Measurements from ENCODE around the gene MAG.
A peak's percentile ranks its signal among the peaks of the same experiment; 100 is the strongest.

Gene MAG

GRCh38 chr19:35267353-35267817 is 24.6 kb upstream of the MAG start:
- peak overlapping the region; percentile 76 for H2AFZ ChIP-seq (ENCODE audit: low read length)
- peaks cover 26% of the 10 kb centered on the region for H4K20me1 ChIP-seq (ENCODE audit: insufficient read depth, low read length, poor library complexity, severe bottlenecking)
- H3K4me3 ChIP-seq (ENCODE audit: low read length, poor library complexity, severe bottlenecking): peak overlapping the region; percentile 100
- peaks cover 20% of the 10 kb centered on the region; the same call in 1 of the 2 replicates for H3K36me3 ChIP-seq (ENCODE audit: insufficient read depth, low read length)
- no peaks in the 10 kb centered on the region for H3K9me2 ChIP-seq (replicated peaks; ENCODE audit: low read depth, low read length)
- peak overlapping the region; percentile 96 for H3K9ac ChIP-seq (ENCODE audit: low read depth, low read length, poor library complexity, severe bottlenecking)
- H3K79me2 ChIP-seq (ENCODE audit: insufficient read depth, low read length): peaks cover 44% of the 10 kb centered on the region
- H3K9me3 ChIP-seq (ENCODE audit: insufficient read depth, low read depth, low read length): no peaks in the 10 kb centered on the region
- TF ChIP-seq, protein P1, sequence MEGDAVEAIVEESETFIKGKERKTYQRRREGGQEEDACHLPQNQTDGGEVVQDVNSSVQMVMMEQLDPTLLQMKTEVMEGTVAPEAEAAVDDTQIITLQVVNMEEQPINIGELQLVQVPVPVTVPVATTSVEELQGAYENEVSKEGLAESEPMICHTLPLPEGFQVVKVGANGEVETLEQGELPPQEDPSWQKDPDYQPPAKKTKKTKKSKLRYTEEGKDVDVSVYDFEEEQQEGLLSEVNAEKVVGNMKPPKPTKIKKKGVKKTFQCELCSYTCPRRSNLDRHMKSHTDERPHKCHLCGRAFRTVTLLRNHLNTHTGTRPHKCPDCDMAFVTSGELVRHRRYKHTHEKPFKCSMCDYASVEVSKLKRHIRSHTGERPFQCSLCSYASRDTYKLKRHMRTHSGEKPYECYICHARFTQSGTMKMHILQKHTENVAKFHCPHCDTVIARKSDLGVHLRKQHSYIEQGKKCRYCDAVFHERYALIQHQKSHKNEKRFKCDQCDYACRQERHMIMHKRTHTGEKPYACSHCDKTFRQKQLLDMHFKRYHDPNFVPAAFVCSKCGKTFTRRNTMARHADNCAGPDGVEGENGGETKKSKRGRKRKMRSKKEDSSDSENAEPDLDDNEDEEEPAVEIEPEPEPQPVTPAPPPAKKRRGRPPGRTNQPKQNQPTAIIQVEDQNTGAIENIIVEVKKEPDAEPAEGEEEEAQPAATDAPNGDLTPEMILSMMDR (conservative IDR thresholded peaks at IDR 0.05; ENCODE audit: low read length): no peak
- TF ChIP-seq EZH2phosphoT487 (IDR thresholded peaks at IDR 0.05; ENCODE audit: borderline replicate concordance): no peak
- H3K4me2 ChIP-seq (ENCODE audit: low read depth, low read length, poor library complexity, severe bottlenecking): peak overlapping the region; percentile 91
- H3K27me3 ChIP-seq (ENCODE audit: insufficient read depth, low read length, poor library complexity, severe bottlenecking): no peaks in the 10 kb centered on the region
- no peaks in the 10 kb centered on the region for H3F3A ChIP-seq (ENCODE audit: low read depth)
- peaks cover 30% of the 10 kb centered on the region for H3K4me1 ChIP-seq (ENCODE audit: insufficient read depth, low read length, poor library complexity, severe bottlenecking)

DNA sequence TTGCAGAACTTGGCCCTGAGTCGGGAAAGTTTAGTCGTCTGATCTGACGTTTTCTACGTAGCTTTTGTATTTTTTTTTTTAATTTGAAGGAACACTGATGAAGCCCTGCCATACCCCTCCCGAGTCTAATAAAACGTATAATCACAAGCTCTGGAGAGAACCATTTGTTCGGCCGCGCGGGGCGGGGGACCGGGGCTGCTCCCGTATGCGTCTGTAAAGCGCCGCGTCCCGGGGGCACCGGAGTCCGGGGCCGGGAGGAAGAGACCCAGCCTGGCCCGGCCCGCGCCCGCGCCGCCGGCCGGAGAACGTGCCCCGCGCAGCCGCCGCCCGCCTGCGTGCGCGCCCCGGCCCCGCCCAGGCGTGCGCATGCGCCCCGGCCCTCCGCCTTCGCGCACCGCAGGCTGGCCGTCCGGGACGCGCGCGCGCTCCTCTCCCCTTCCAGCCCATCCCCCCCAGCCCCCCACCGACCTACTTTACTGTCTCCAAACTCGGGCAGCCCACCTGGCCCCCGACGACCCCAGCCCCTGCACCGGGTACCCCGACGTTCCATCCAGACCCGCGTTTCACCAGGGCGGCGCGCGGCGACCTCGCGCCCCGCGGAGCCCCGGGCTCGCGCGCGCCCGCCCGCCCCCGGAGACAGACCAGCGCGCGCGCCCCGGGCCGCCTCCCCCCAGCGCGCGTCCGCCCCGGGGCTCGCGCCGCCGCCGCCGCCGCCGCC is 24.0 kb upstream of the MAG start:
- Histone ChIP-seq H4K20me1 (ENCODE audit: insufficient read depth, low read length, poor library complexity, severe bottlenecking) (peaks cover 28% of the 10 kb centered on the region), H2AFZ (ENCODE audit: low read length) (peak overlapping the region; percentile 76), H3K9me3 (ENCODE audit: insufficient read depth, low read depth, low read length) (no peaks in the 10 kb centered on the region), H3F3A (ENCODE audit: low read depth) (no peaks in the 10 kb centered on the region), H3K9me2 (replicated peaks; ENCODE audit: low read depth, low read length) (no peaks in the 10 kb centered on the region), H3K36me3 (ENCODE audit: insufficient read depth, low read length) (peaks cover 20% of the 10 kb centered on the region; the same call in 1 of the 2 replicates), H3K4me2 (ENCODE audit: low read depth, low read length, poor library complexity, severe bottlenecking) (peak overlapping the region; percentile 91), H3K4me3 (ENCODE audit: low read length, poor library complexity, severe bottlenecking) (peak overlapping the region; percentile 100), H3K79me2 (ENCODE audit: insufficient read depth, low read length) (peaks cover 46% of the 10 kb centered on the region), H3K9ac (ENCODE audit: low read depth, low read length, poor library complexity, severe bottlenecking) (peak overlapping the region; percentile 96), H3K4me1 (ENCODE audit: insufficient read depth, low read length, poor library complexity, severe bottlenecking) (peaks cover 30% of the 10 kb centered on the region), H3K27me3 (ENCODE audit: insufficient read depth, low read length, poor library complexity, severe bottlenecking) (no peaks in the 10 kb centered on the region)
- no peak for TF ChIP-seq EZH2phosphoT487 (IDR thresholded peaks at IDR 0.05; ENCODE audit: borderline replicate concordance)
- TF ChIP-seq, protein P1 (conservative IDR thresholded peaks at IDR 0.05; ENCODE audit: low read length): no peak

GRCh38 chr19:35268536-35269437 is 23.2 kb upstream of the MAG start, which contains the start of gene USF2:
Gene USF2 (plus strand): TSS chr19:35268962. CDS start chr19:35269102, 140 bp downstream.
- H3K9me3 ChIP-seq (ENCODE audit: insufficient read depth, low read depth, low read length): no peaks in the 10 kb centered on the region
- H3K4me2 ChIP-seq (ENCODE audit: low read depth, low read length, poor library complexity, severe bottlenecking): peak within 1 kb of the TSS; percentile 91
- peaks cover 22% of the 10 kb centered on the region; the same call in 1 of the 2 replicates for H3K36me3 ChIP-seq (ENCODE audit: insufficient read depth, low read length)
- peaks cover 30% of the 10 kb centered on the region for H3K4me1 ChIP-seq (ENCODE audit: insufficient read depth, low read length, poor library complexity, severe bottlenecking)
- H3K9me2 ChIP-seq (replicated peaks; ENCODE audit: low read depth, low read length): no peaks in the 10 kb centered on the region
- peaks cover 28% of the 10 kb centered on the region for H4K20me1 ChIP-seq (ENCODE audit: insufficient read depth, low read length, poor library complexity, severe bottlenecking)
- TF ChIP-seq, protein P1 (conservative IDR thresholded peaks at IDR 0.05; ENCODE audit: low read length): no peak
- no peak for TF ChIP-seq EZH2phosphoT487 (IDR thresholded peaks at IDR 0.05; ENCODE audit: borderline replicate concordance)
- H3K4me3 ChIP-seq (ENCODE audit: low read length, poor library complexity, severe bottlenecking): peak within 1 kb of the TSS; percentile 100
- H3K9ac ChIP-seq (ENCODE audit: low read depth, low read length, poor library complexity, severe bottlenecking): peak within 1 kb of the TSS; percentile 96
- no peaks in the 10 kb centered on the region for H3F3A ChIP-seq (ENCODE audit: low read depth)
- no peaks in the 10 kb centered on the region for H3K27me3 ChIP-seq (ENCODE audit: insufficient read depth, low read length, poor library complexity, severe bottlenecking)
- H3K79me2 ChIP-seq (ENCODE audit: insufficient read depth, low read length): peaks cover 46% of the 10 kb centered on the region
- peak within 1 kb of the TSS; percentile 76 for H2AFZ ChIP-seq (ENCODE audit: low read length)
